ENCODE results near the gene TBC1D20. TPM values are rescaled to one million over a fixed set of nuclear protein-coding genes. Genes with fewer than 3 reads are reported as not detected.
A peak's percentile ranks its signal among the peaks of the same experiment; 100 is the strongest.

TBC1D20 gene
- total and polyA plus RNA-seq, 9 donors, result 23.6 to 37.8 (median 29.6) TPM

GRCh38 chr20:407953-408842 lies 54.1 kb downstream of the TBC1D20 start, which contains the start of gene RBCK1:
RBCK1 (plus strand) TSS chr20:408299; CDS start chr20:408758, 459 bp downstream.
- peak within 1 kb of the TSS; percentile 99 for H3K4me3 ChIP-seq (ENCODE audit: low read length)
- H3K4me1 ChIP-seq (ENCODE audit: control insufficient read depth, insufficient read depth, low read length), result peaks cover 20% of the 10 kb centered on the region
- peaks cover 5% of the 10 kb centered on the region for H3K9me3 ChIP-seq (replicated peaks; ENCODE audit: control insufficient read depth, low read depth, low read length)
- peak within 1 kb of the TSS; percentile 94 for H3K27ac ChIP-seq (ENCODE audit: low read length)
- under 1% methylated on average over 67 of the region's 87 CpGs for WGBS (ENCODE audit: insufficient coverage)
- H3K27me3 ChIP-seq (ENCODE audit: control insufficient read depth, insufficient read depth, low read length), result no peaks in the 10 kb centered on the region
- peak; percentile 94 for DNase-seq
- peaks cover 21% of the 10 kb centered on the region for H3K36me3 ChIP-seq (ENCODE audit: control insufficient read depth, insufficient read depth, low read length)

- Histone ChIP-seq H3K4me1 (ENCODE audit: control insufficient read depth, insufficient read depth, low read length) (peaks cover 20% of the 10 kb centered on the region), H3K4me3 (ENCODE audit: low read length) (peak overlapping the region; percentile 63), H3K27ac (ENCODE audit: low read length) (peak overlapping the region; percentile 70), H3K9me3 (replicated peaks; ENCODE audit: control insufficient read depth, low read depth, low read length) (peaks cover 5% of the 10 kb centered on the region), H3K27me3 (ENCODE audit: control insufficient read depth, insufficient read depth, low read length) (no peaks in the 10 kb centered on the region), H3K36me3 (ENCODE audit: control insufficient read depth, insufficient read depth, low read length) (peaks cover 21% of the 10 kb centered on the region)
- DNase-seq, result peak; percentile 89
- WGBS (ENCODE audit: insufficient coverage), result 5% methylated on average over 34 of the region's 45 CpGs
Measured at GRCh38 chr20:407133-407952, 55.0 kb downstream of the TBC1D20 start.

GRCh38 chr20:406200-407132 lies 55.9 kb downstream of the TBC1D20 start:
- DNase-seq, result no peak
- Histone ChIP-seq H3K4me3 (ENCODE audit: low read length) (no peak overlapping the region), H3K36me3 (ENCODE audit: control insufficient read depth, insufficient read depth, low read length) (peaks cover 13% of the 10 kb centered on the region), H3K27ac (ENCODE audit: low read length) (no peak overlapping the region), H3K9me3 (replicated peaks; ENCODE audit: control insufficient read depth, low read depth, low read length) (peaks cover 5% of the 10 kb centered on the region), H3K27me3 (ENCODE audit: control insufficient read depth, insufficient read depth, low read length) (no peaks in the 10 kb centered on the region), H3K4me1 (ENCODE audit: control insufficient read depth, insufficient read depth, low read length) (peaks cover 20% of the 10 kb centered on the region)
- WGBS (ENCODE audit: insufficient coverage), result 55% methylated on average over 4 of the region's 9 CpGs

DNA sequence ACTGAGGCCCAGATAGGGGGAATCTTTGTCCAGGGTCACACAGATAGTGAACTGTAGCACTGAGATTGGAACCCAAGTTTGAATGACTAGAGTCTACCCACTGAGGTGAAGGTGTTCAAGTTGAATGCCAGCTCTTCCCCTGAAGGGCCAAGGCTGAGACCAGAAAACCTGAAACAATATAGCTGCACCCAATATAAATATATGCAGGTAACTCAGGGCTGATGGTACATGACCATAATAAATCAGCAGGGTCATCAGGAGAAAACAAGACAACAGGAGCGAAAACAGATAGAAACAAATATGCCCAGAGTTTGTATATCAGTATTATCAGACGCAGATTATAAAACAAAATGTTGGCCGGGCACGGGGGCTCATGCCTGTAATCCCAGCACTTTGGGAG lies 58.2 kb downstream of the TBC1D20 start:
- Histone ChIP-seq H3K9me3 (replicated peaks; ENCODE audit: control insufficient read depth, low read depth, low read length) (peaks cover 5% of the 10 kb centered on the region), H3K36me3 (ENCODE audit: control insufficient read depth, insufficient read depth, low read length) (no peaks in the 10 kb centered on the region), H3K4me1 (ENCODE audit: control insufficient read depth, insufficient read depth, low read length) (peaks cover 11% of the 10 kb centered on the region), H3K27me3 (ENCODE audit: control insufficient read depth, insufficient read depth, low read length) (no peaks in the 10 kb centered on the region), H3K4me3 (ENCODE audit: low read length) (no peak overlapping the region), H3K27ac (ENCODE audit: low read length) (no peak overlapping the region)
- no peak for DNase-seq
- WGBS (ENCODE audit: insufficient coverage), result 97% methylated on average over 4 of the region's 4 CpGs

- no CpG with 5 or more reads among the region's 3 CpGs for WGBS (ENCODE audit: insufficient coverage)
- H3K27ac ChIP-seq (ENCODE audit: low read length), result no peak overlapping the region
- peaks cover 5% of the 10 kb centered on the region for H3K9me3 ChIP-seq (replicated peaks; ENCODE audit: control insufficient read depth, low read depth, low read length)
- H3K36me3 ChIP-seq (ENCODE audit: control insufficient read depth, insufficient read depth, low read length), result no peaks in the 10 kb centered on the region
- no peak overlapping the region for H3K4me3 ChIP-seq (ENCODE audit: low read length)
- DNase-seq, result no peak
- no peaks in the 10 kb centered on the region for H3K27me3 ChIP-seq (ENCODE audit: control insufficient read depth, insufficient read depth, low read length)
- peaks cover 7% of the 10 kb centered on the region for H3K4me1 ChIP-seq (ENCODE audit: control insufficient read depth, insufficient read depth, low read length)
Measured at GRCh38 chr20:403582-403957, 58.8 kb downstream of the TBC1D20 start.

GRCh38 chr20:402898-403581 lies 59.3 kb downstream of the TBC1D20 start:
- H3K4me3 ChIP-seq (ENCODE audit: low read length), result no peak overlapping the region
- no peak for DNase-seq
- WGBS (ENCODE audit: insufficient coverage), result no CpG with 5 or more reads among the region's 6 CpGs
- peaks cover 7% of the 10 kb centered on the region for H3K4me1 ChIP-seq (ENCODE audit: control insufficient read depth, insufficient read depth, low read length)
- H3K27me3 ChIP-seq (ENCODE audit: control insufficient read depth, insufficient read depth, low read length), result no peaks in the 10 kb centered on the region
- H3K9me3 ChIP-seq (replicated peaks; ENCODE audit: control insufficient read depth, low read depth, low read length), result peaks cover 5% of the 10 kb centered on the region
- H3K36me3 ChIP-seq (ENCODE audit: control insufficient read depth, insufficient read depth, low read length), result no peaks in the 10 kb centered on the region
- no peak overlapping the region for H3K27ac ChIP-seq (ENCODE audit: low read length)

DNA sequence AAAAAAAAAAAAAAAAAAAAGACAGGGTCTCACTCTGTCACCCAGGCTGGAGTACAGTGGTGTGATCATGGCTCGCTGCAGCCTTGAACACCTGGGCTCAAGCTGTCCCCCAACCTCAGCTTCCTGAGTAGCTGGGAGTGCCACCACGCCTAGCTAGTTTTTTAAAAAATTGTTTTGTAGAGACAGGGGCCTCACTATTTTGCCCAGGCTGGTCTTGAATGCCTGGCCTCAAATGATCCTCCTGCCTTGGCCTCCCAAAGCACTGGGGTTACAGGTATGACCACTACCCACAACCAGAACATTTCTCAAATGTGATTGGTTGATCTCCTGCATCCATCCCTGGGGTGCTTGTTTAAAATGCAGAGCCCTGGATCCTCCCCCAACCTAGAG lies 59.8 kb downstream of the TBC1D20 start:
- Histone ChIP-seq H3K4me1 (ENCODE audit: control insufficient read depth, insufficient read depth, low read length) (peaks cover 6% of the 10 kb centered on the region), H3K9me3 (replicated peaks; ENCODE audit: control insufficient read depth, low read depth, low read length) (peaks cover 5% of the 10 kb centered on the region), H3K4me3 (ENCODE audit: low read length) (no peak overlapping the region), H3K27ac (ENCODE audit: low read length) (no peak overlapping the region), H3K27me3 (ENCODE audit: control insufficient read depth, insufficient read depth, low read length) (no peaks in the 10 kb centered on the region), H3K36me3 (ENCODE audit: control insufficient read depth, insufficient read depth, low read length) (no peaks in the 10 kb centered on the region)
- WGBS (ENCODE audit: insufficient coverage), result 80% methylated on average over 1 of the region's 2 CpGs
- DNase-seq, result no peak

GRCh38 chr20:401682-402495 lies 60.4 kb downstream of the TBC1D20 start:
- Histone ChIP-seq H3K4me3 (ENCODE audit: low read length) (no peak overlapping the region), H3K27ac (ENCODE audit: low read length) (no peak overlapping the region), H3K36me3 (ENCODE audit: control insufficient read depth, insufficient read depth, low read length) (peaks cover under 1% of the 10 kb centered on the region), H3K4me1 (ENCODE audit: control insufficient read depth, insufficient read depth, low read length) (peaks cover under 1% of the 10 kb centered on the region), H3K27me3 (ENCODE audit: control insufficient read depth, insufficient read depth, low read length) (no peaks in the 10 kb centered on the region), H3K9me3 (replicated peaks; ENCODE audit: control insufficient read depth, low read depth, low read length) (peaks cover 5% of the 10 kb centered on the region)
- DNase-seq, result no peak
- 87% methylated on average over 5 of the region's 9 CpGs for WGBS (ENCODE audit: insufficient coverage)
